ENCODE measurements around the gene PDE7B.
"Not testable (repeated sequence)": the region's sequence is repeated elsewhere in the genome, so short reads cannot be mapped to it uniquely, and the experiment has no call there.

The PDE7B gene

DNA sequence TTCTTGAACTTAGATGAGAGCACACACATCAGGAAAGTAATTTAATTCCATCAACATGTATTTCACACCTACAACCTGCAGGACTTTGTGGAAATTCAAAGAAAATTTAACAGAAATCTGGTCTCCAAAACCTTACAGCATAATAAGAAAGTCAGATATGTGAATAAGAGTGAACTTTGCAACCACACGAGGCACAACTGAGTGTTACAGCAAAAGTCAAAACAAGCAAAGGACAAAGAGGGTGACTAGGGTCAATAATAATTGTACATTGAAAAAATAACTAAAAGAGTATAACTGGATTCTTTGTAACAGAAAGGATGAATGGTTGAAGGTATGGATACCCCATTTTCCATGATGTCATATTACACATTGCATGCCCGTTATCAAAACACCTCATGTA lies 284.8 kb downstream of the PDE7B start:
- TF ChIP-seq, protein P1, sequence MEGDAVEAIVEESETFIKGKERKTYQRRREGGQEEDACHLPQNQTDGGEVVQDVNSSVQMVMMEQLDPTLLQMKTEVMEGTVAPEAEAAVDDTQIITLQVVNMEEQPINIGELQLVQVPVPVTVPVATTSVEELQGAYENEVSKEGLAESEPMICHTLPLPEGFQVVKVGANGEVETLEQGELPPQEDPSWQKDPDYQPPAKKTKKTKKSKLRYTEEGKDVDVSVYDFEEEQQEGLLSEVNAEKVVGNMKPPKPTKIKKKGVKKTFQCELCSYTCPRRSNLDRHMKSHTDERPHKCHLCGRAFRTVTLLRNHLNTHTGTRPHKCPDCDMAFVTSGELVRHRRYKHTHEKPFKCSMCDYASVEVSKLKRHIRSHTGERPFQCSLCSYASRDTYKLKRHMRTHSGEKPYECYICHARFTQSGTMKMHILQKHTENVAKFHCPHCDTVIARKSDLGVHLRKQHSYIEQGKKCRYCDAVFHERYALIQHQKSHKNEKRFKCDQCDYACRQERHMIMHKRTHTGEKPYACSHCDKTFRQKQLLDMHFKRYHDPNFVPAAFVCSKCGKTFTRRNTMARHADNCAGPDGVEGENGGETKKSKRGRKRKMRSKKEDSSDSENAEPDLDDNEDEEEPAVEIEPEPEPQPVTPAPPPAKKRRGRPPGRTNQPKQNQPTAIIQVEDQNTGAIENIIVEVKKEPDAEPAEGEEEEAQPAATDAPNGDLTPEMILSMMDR (conservative IDR thresholded peaks at IDR 0.05): no peak
- TF ChIP-seq ZFX (IDR thresholded peaks at IDR 0.05): no peak
- no peak overlapping the region for H3K27ac ChIP-seq

DNA sequence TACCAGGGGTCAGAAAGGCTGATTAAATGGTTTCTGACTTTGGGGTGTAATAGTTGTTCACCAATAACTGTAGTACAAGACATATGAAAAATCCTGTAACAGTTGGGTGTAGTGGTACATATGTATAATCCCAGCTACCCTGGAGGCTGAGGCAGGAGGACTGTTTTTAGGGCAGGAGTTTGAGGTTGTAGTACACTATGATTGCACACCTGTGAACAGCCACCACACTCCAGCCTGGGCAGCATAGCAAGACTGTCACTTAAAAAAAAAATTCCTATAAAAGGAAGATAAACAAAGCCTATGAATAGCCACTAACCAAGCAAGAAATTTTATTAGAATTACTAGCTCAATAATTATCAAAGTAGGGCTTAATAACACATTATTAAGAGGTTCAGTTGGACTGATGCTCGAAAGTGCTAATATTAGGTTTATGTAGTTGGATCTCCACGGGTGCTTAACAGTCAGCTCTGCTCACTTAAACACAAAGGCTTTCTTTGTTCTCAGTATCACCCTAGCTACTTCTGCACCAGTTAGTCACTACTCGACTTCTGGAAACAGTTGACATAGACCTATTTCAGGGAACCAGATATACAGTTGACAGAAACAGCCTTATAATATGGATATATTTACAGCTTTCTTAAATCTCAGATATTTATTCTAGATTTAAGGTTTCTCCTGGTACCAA lies 285.6 kb downstream of the PDE7B start:
- TF ChIP-seq, protein P1 (conservative IDR thresholded peaks at IDR 0.05): no peak
- no peak for TF ChIP-seq ZFX (IDR thresholded peaks at IDR 0.05)
- no peak overlapping the region for H3K27ac ChIP-seq

DNA sequence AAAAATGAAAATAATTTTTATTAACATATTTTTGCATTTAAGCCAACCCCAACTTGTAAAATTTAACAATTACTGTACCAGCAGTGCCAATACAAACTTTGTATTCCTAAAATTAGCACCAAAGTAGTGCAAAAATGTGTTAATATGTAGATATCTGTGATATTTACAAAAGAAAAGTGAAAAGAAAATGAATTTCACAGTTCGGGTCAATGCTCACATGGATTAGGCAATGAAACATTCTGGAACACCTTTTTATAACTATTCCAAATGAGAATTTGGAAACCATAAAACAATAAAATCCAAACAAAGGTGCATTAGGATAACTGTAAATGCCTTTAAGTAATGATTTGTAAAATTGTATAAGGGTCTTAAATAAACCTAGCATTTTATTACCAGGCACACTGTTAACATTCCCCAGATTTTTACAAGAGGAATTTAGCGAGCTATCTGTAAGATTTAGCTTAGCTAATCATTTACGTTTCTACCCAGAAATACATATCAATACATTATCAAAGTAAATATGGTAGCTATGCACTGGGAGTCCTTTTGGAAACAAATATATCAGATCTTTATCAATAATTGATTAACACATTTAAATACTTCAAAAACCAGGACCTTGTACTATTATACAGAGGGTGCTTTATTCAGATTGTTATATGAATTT lies 286.4 kb downstream of the PDE7B start:
- TF ChIP-seq, protein P1 (conservative IDR thresholded peaks at IDR 0.05): no peak
- TF ChIP-seq ZFX (IDR thresholded peaks at IDR 0.05): no peak
- no peak overlapping the region for H3K27ac ChIP-seq

DNA sequence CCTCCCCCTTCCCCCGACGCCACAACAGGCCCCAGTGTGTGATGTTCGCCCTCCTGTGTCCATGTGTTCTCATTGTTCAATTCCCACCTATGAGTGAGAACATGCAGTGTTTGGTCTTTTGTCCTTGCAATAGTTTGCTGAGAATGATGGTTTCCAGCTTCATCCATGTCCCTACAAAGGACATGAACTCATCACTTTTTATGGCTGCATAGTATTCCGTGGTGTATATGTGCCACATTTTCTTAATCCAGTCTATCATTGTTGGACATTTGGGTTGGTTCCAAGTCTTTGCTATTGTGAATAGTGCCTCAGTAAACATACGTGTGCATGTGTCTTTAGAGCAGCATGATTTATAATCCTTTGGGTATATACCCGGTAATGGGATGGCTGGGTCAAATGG lies 287.6 kb downstream of the PDE7B start:
- H3K27ac ChIP-seq: not testable (repeated sequence)

DNA sequence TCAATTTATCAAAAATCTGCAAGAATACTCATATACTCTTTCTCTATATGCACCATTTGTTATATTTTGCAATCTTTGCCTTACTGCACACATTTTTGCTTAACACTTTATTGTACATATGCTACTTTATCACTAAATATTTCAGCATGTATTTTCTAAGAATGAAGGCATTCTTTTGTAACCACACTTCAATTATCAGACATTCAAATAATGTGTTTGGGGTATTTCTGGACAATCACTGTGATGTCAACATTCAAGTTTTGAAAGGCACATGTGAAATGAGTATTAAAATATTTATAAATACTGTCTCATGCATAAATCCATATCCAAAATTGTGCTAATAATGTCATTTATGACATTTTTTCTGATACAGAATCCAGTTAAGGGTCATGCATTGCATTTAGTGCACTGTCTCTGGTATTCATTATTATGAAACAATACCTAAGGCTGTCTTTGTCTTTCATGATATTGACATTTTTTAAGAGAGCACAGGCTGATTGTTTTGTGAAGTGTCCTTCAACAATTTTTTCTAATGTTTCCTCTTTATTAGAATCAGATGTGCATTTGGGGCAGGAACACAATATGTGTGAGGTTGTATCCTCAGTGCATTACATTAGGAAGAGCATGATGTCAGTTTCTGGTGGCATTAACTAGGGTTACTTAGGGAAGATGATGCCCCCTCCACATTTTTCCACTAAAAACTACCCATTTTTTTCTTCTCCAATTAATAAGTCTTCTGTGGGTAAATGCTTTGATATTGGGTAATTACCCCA lies 292.9 kb downstream of the PDE7B start:
- H3K27ac ChIP-seq: no peak overlapping the region
- no peak for TF ChIP-seq ZFX (IDR thresholded peaks at IDR 0.05)
- TF ChIP-seq, protein P1 (conservative IDR thresholded peaks at IDR 0.05): no peak

DNA sequence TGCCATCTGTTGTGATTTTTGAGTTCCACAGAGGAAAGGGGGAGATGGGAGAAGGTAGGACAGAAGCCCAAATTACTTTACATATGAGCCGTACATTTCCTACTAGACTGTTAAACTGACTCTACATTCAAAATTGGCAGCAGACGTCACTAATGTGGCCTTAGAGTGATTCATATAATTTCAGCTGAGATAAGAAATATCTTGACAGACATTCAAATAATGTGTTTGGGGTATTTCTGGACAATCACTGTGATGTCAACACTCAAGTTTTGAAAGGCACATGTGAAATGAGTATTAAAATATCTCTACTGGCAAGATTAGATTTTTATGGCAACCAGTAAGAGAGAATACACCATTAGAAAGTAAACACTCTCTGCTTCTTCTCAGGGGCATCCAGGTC lies 294.6 kb downstream of the PDE7B start:
- no peak for TF ChIP-seq ZFX (IDR thresholded peaks at IDR 0.05)
- TF ChIP-seq, protein P1 (conservative IDR thresholded peaks at IDR 0.05): no peak
- H3K27ac ChIP-seq: no peak overlapping the region

DNA sequence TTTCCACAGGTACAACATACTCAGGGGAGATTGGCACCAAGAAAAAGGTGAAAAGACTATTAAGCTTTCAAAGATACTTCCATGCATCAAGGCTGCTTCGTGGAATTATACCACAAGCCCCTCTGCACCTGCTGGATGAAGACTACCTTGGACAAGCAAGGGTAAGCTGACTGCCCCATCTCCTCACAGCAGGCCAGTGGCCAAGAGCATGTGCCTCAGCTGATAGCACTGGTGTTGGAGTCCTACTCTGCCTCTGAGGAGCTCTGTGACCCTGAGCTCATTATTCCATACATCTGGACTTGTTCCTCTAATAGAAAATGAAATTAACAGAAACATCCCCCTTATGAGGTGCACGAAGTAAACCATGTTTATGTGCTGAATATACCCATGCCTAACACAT lies 295.8 kb downstream of the PDE7B start:
- H3K27ac ChIP-seq: no peak overlapping the region
- TF ChIP-seq, protein P1 (conservative IDR thresholded peaks at IDR 0.05): no peak
- TF ChIP-seq ZFX (IDR thresholded peaks at IDR 0.05): no peak

Measured in C4-2B (cell line).